IMR-90 (cell line): ENCODE results near the gene C3orf18. TPM values are rescaled to one million over a fixed set of nuclear protein-coding genes. Genes with fewer than 3 reads are reported as not detected.

Experiments
- ATAC-seq: fragments of 200-7000 bp; cut with Tn5 transposase; 2 replicates; pipeline ENCODE4 v1.9.1; 2020; ENCODE audit warnings: low read depth, mild to moderate bottlenecking, moderate library complexity
- BruUV-seq: library from RNA; stranded (reverse); fragments of 400-500 nt; replicated peaks from 2 replicates; lab custom pipeline; 2021; lab: Mats Ljungman, UMichigan
- CTCF ChIA-PET: fragments of 300-600 bp; formaldehyde crosslinking; extraction: SDS; loops from one replicate; lab custom pipeline; 2021; ENCODE audit warnings: antibody characterized with exemption; lab: Yijun Ruan, JAX
- POLR2A ChIA-PET: fragments of 300-600 bp; sonication (Branson Sonifier 250); formaldehyde crosslinking; loops from one replicate; lab custom pipeline; 2022; ENCODE audit warnings: antibody characterized with exemption; ENCODE audit not compliant: unreplicated experiment; lab: Charles Lee
- DNase-seq: peaks from one replicate; pipeline ENCODE4 v3.0.0; 2013
- H2AFZ ChIP-seq: replicated peaks from 2 replicates; pipeline ENCODE3; 2013; ENCODE audit warnings: low read length, mild to moderate bottlenecking; ENCODE audit not compliant: poor library complexity
- H2AK5ac ChIP-seq: 2 replicates; pipeline ENCODE4 v1.6.1; 2013; ENCODE audit warnings: low read depth, low read length, inconsistent platforms
- H2AK9ac ChIP-seq: replicated peaks from 2 replicates; pipeline ENCODE3; 2013; ENCODE audit warnings: mild to moderate bottlenecking, low read depth, low read length, moderate library complexity; ENCODE audit not compliant: poor library complexity
- H2BK120ac ChIP-seq: 2 replicates; pipeline ENCODE4 v1.6.1; 2013; ENCODE audit warnings: low read depth, low read length, inconsistent platforms
- H2BK15ac ChIP-seq: 3 replicates; pipeline ENCODE4 v1.6.1; 2013; ENCODE audit warnings: low read depth, low read length, inconsistent platforms
- H2BK20ac ChIP-seq: 2 replicates; pipeline ENCODE4 v1.6.1; 2013; ENCODE audit warnings: low read depth, mild to moderate bottlenecking, inconsistent platforms, low read length, moderate library complexity
- H2BK5ac ChIP-seq: 2 replicates; pipeline ENCODE4 v1.6.1; 2013; ENCODE audit warnings: mild to moderate bottlenecking, low read depth, low read length, inconsistent platforms; ENCODE audit not compliant: poor library complexity, severe bottlenecking
- H3K14ac ChIP-seq: replicated peaks from 2 replicates; pipeline ENCODE4 v1.6.1; 2013; ENCODE audit warnings: low read depth, low read length, inconsistent platforms
- H3K18ac ChIP-seq: 2 replicates; pipeline ENCODE4 v1.6.1; 2013; ENCODE audit warnings: low read depth, low read length, control low read depth
- H3K23ac ChIP-seq: 2 replicates; pipeline ENCODE4 v1.6.1; 2013; ENCODE audit warnings: low read depth, low read length, inconsistent platforms
- H3K27ac ChIP-seq: 2 replicates; pipeline ENCODE4 v1.5.1; 2013; ENCODE audit warnings: mild to moderate bottlenecking, control low read depth, low read length; ENCODE audit not compliant: insufficient read depth
- H3K27me3 ChIP-seq: 2 replicates; pipeline ENCODE4 v1.6.1; 2013; ENCODE audit warnings: low read length; ENCODE audit not compliant: control insufficient read depth, insufficient read depth
- H3K36me3 ChIP-seq: 2 replicates; pipeline ENCODE4 v1.6.1; 2013; ENCODE audit warnings: low read length, mixed read lengths; ENCODE audit not compliant: control insufficient read depth, insufficient read depth
- H3K4ac ChIP-seq: 2 replicates; pipeline ENCODE4 v1.6.1; 2013; ENCODE audit warnings: low read depth, low read length, inconsistent platforms
- H3K4me1 ChIP-seq: 2 replicates; pipeline ENCODE4 v1.6.1; 2013; ENCODE audit warnings: low read length, mixed read lengths; ENCODE audit not compliant: control insufficient read depth, insufficient read depth
- H3K4me2 ChIP-seq: 2 replicates; pipeline ENCODE4 v1.6.1; 2013; ENCODE audit warnings: low read depth, mild to moderate bottlenecking, control low read depth, low read length, moderate library complexity
- H3K4me3 ChIP-seq: 2 replicates; pipeline ENCODE4 v1.5.1; 2013; ENCODE audit warnings: low read depth, mild to moderate bottlenecking, control low read depth, low read length, moderate library complexity; ENCODE audit not compliant: insufficient read depth
- H3K56ac ChIP-seq: 2 replicates; pipeline ENCODE4 v1.6.1; 2013; ENCODE audit warnings: low read length, inconsistent platforms; ENCODE audit not compliant: insufficient read depth; ENCODE audit errors: extremely low read depth
- H3K79me1 ChIP-seq, 2 experiments: 2 replicates each; pipeline ENCODE4 v1.6.1; 2013; ENCODE audit warnings: low read length in 2 of 2, inconsistent platforms in 1 of 2, low read depth in 1 of 2
- H3K9ac ChIP-seq: 2 replicates; pipeline ENCODE4 v1.6.1; 2013; ENCODE audit warnings: low read depth, low read length, control low read depth
- H3K9me1 ChIP-seq: 2 replicates; pipeline ENCODE4 v1.6.1; 2013; ENCODE audit warnings: low read length, inconsistent platforms; ENCODE audit not compliant: insufficient read depth
- H3K9me3 ChIP-seq: 2 replicates; pipeline ENCODE4 v1.6.1; 2013; ENCODE audit warnings: low read length; ENCODE audit not compliant: control insufficient read depth, insufficient read depth
- H4K20me1 ChIP-seq: 2 replicates; pipeline ENCODE4 v1.6.1; 2013; ENCODE audit warnings: low read length, inconsistent platforms; ENCODE audit not compliant: insufficient read depth
- H4K5ac ChIP-seq: 2 replicates; pipeline ENCODE4 v1.6.1; 2013; ENCODE audit warnings: mild to moderate bottlenecking, low read depth, low read length, control low read depth
- H4K8ac ChIP-seq, 2 experiments: 2 replicates each; pipeline ENCODE4 v1.6.1; 2013; ENCODE audit warnings: low read depth in 2 of 2, low read length in 2 of 2, control low read depth in 1 of 2, inconsistent platforms in 1 of 2
- H4K91ac ChIP-seq: 2 replicates; pipeline ENCODE4 v1.6.1; 2013; ENCODE audit warnings: low read depth, low read length, inconsistent platforms; ENCODE audit not compliant: insufficient read depth
- CEBPB ChIP-seq: IDR thresholded peaks from 2 replicates; pipeline ENCODE4 v1.6.1; 2012; ENCODE audit warnings: low read depth, low read length, improper control_type of control experiment
- CHD1 ChIP-seq: IDR thresholded peaks from 2 replicates; pipeline ENCODE4 v1.6.1; 2012; ENCODE audit warnings: low read depth, low read length, improper control_type of control experiment
- CTCF ChIP-seq: conservative IDR thresholded peaks from 2 replicates; pipeline ENCODE4 v1.5.1; 2012; ENCODE audit warnings: mild to moderate bottlenecking, low read depth, low read length, improper control_type of control experiment
- ELK1 ChIP-seq: fragments of 150-350 bp; IDR thresholded peaks from 2 replicates; pipeline ENCODE4 v1.6.1; 2016; ENCODE audit warnings: low read depth, mild to moderate bottlenecking, low read length, moderate library complexity, borderline replicate concordance
- FOS ChIP-seq: fragments of 150-350 bp; IDR thresholded peaks from 2 replicates; pipeline ENCODE4 v1.6.1; 2016; ENCODE audit warnings: low read depth, low read length
- MAFK ChIP-seq: IDR thresholded peaks from 2 replicates; pipeline ENCODE4 v1.6.1; 2012; ENCODE audit warnings: low read depth, low read length, improper control_type of control experiment
- MAZ ChIP-seq: IDR thresholded peaks from 2 replicates; pipeline ENCODE4 v1.6.1; 2012; ENCODE audit warnings: low read depth, mild to moderate bottlenecking, low read length, improper control_type of control experiment, moderate library complexity, borderline replicate concordance
- NFE2L2 ChIP-seq: fragments of 150-350 bp; IDR thresholded peaks from 2 replicates; pipeline ENCODE4 v1.6.1; 2016; ENCODE audit warnings: low read depth, mild to moderate bottlenecking, low read length
- POLR2A ChIP-seq: IDR thresholded peaks from 2 replicates; pipeline ENCODE4 v1.6.1; 2012; ENCODE audit warnings: mild to moderate bottlenecking, low read depth, low read length
- RAD21 ChIP-seq: IDR thresholded peaks from 2 replicates; pipeline ENCODE4 v1.6.1; 2012; ENCODE audit warnings: low read length, improper control_type of control experiment
- RFX5 ChIP-seq: IDR thresholded peaks from 2 replicates; pipeline ENCODE4 v1.8.0; 2012; ENCODE audit warnings: low read depth, mild to moderate bottlenecking, low read length, moderate library complexity
- SMC3 ChIP-seq: fragments of 150-350 bp; IDR thresholded peaks from 2 replicates; pipeline ENCODE4 v1.6.1; 2016; ENCODE audit warnings: low read depth, mild to moderate bottlenecking, antibody characterized with exemption, low read length, moderate library complexity
- USF2 ChIP-seq: fragments of 150-350 bp; IDR thresholded peaks from 2 replicates; pipeline ENCODE4 v1.6.1; 2017; ENCODE audit warnings: mild to moderate bottlenecking, antibody characterized with exemption, low read length, low read depth
- WGBS, 2 experiments: methylation state at CpG; one replicate each; pipeline versions ENCODE4 v1.1.5 to v1.1.7; 2013; ENCODE audit warnings: missing lambda C conversion rate in 2 of 2; ENCODE audit not compliant: insufficient read length in 1 of 2; ENCODE audit errors: extremely low coverage in 2 of 2; 5-methylcytosine and 5-hydroxymethylcytosine counted together
- dilution Hi-C: fragments of 300-500 bp; cut with HindIII; formaldehyde crosslinking; loops from one replicate; pipeline ENCODE4 v1.14.3; 2018; ENCODE audit warnings: low sequenced_read_pairs; ENCODE audit not compliant: unreplicated experiment
- in situ Hi-C: fragments of 300-500 bp; cut with MboI; formaldehyde crosslinking; loops from 3 replicates; pipeline ENCODE4 v1.14.3; 2019; ENCODE audit warnings: low sequenced_read_pairs, inconsistent platforms, mixed read lengths
- intact Hi-C: fragments of 100-400 bp; cut with micrococcal nuclease; formaldehyde crosslinking; loops from 2 replicates; pipeline ENCODE4 v1.10.0; 2022
- polyA plus RNA-seq, 3 experiments: library from polyadenylated mRNA; depleted of rRNA; stranded (reverse); fragments of >200 nt; gene quantifications; 2 replicates each; pipeline ENCODE4 v1.2.3, GENCODE V29; 2012; ENCODE audit warnings: low replicate concordance in 1 of 3
- total RNA-seq: library from RNA; depleted of rRNA; stranded (reverse); fragments of >200 nt; gene quantifications from 2 replicates; pipeline ENCODE4 v1.2.3, GENCODE V29; 2012

Gene C3orf18
- total and polyA plus RNA-seq, 2 of the 4 experiments (the other 2 are of a cell fraction) = 6.8 to 10.6 TPM

GRCh38 chr3:50592568-50592967 is 25.0 kb upstream of the C3orf18 start:
- H2BK120ac ChIP-seq = no peak overlapping the region
- H2BK20ac ChIP-seq = no peak overlapping the region
- H3K4me1 ChIP-seq = no peaks in the 10 kb centered on the region; the same call in 1 of the 2 replicates
- H3K27ac ChIP-seq = no peak overlapping the region
- no peaks in the 10 kb centered on the region for H3K79me1 ChIP-seq
- no peaks in the 10 kb centered on the region for H4K20me1 ChIP-seq
- no peak overlapping the region for H2BK15ac ChIP-seq
- H3K9ac ChIP-seq = no peak overlapping the region
- no peaks in the 10 kb centered on the region for H3K9me3 ChIP-seq
- no peak overlapping the region for H4K5ac ChIP-seq
- no peak for TF ChIP-seq CEBPB
- no peak for TF ChIP-seq RAD21
- TF ChIP-seq ELK1 = no peak
- TF ChIP-seq CTCF = no peak
- TF ChIP-seq USF2 = no peak
- no peak for TF ChIP-seq MAZ
- no peak for TF ChIP-seq POLR2A
- TF ChIP-seq RFX5 = no peak
- TF ChIP-seq SMC3 = no peak
- TF ChIP-seq CHD1 = no peak
- TF ChIP-seq FOS = no peak
- no peak for TF ChIP-seq NFE2L2
- no peak for TF ChIP-seq MAFK
- CTCF ChIA-PET = interaction anchor here (0.8 to 1.2 kb wide), 2 partner anchors 19 to 24 kb away, joined by 3 read pairs; no protein-coding TSS in a partner anchor
- BruUV-seq = no TSS peak
- in situ Hi-C loops (no loop called here), dilution Hi-C loops (no loop called here), intact Hi-C loops (no loop called here)
- H3K36me3 ChIP-seq = no peaks in the 10 kb centered on the region
- no peak overlapping the region for H3K14ac ChIP-seq
- no peak overlapping the region for H3K4me2 ChIP-seq
- H3K27me3 ChIP-seq = no peaks in the 10 kb centered on the region
- no CpG with 5 or more reads among the region's 5 CpGs for WGBS, 2 experiments
- H3K18ac ChIP-seq = no peak overlapping the region
- H4K8ac ChIP-seq = no peak overlapping the region
- no peak overlapping the region for H3K23ac ChIP-seq
- 0 out of 2 replicates have a peak, but pooled peaks cover 3% of the 10 kb centered on the region for H3K9me1 ChIP-seq
- POLR2A ChIA-PET = no interaction called here
- H3K4me3 ChIP-seq = no peak overlapping the region
- no peak overlapping the region for H4K91ac ChIP-seq
- no peak overlapping the region for H3K4ac ChIP-seq
- ATAC-seq = no peak
- no peak for DNase-seq
- H3K56ac ChIP-seq = no peak overlapping the region
- no peak overlapping the region for H2AK5ac ChIP-seq
- peak overlapping the region; percentile 55 for H2AK9ac ChIP-seq
- H2BK5ac ChIP-seq = no peak overlapping the region
- H2AFZ ChIP-seq = no peak overlapping the region
